H9 (cell line): Measurements from ENCODE around the gene GABRB2. TPM values are rescaled to one million over a fixed set of nuclear protein-coding genes. Genes with fewer than 3 reads are reported as not detected.

Source experiments
- DNase-seq: peaks from one replicate; pipeline ENCODE4 v3.0.0-alpha.2; 2017
- H2AFZ ChIP-seq: one replicate; pipeline ENCODE4 v1.6.1; 2013; ENCODE audit warnings: mild to moderate bottlenecking, low read length, control low read depth, moderate library complexity
- H2AK5ac ChIP-seq: 2 replicates; pipeline ENCODE4 v1.6.1; 2013; ENCODE audit warnings: low read length, control low read depth, mixed read lengths; ENCODE audit not compliant: insufficient read length
- H2BK120ac ChIP-seq: one replicate; pipeline ENCODE4 v1.6.1; 2013; ENCODE audit warnings: low read depth, mild to moderate bottlenecking, low read length, control low read depth, inconsistent platforms; ENCODE audit not compliant: poor library complexity, severe bottlenecking
- H2BK12ac ChIP-seq: 2 replicates; pipeline ENCODE4 v1.6.1; 2013; ENCODE audit warnings: low read length, control low read depth, mixed read lengths, low read depth; ENCODE audit not compliant: insufficient read length
- H2BK15ac ChIP-seq: 2 replicates; pipeline ENCODE4 v1.6.1; 2013; ENCODE audit warnings: low read depth, low read length, control low read depth
- H2BK20ac ChIP-seq: one replicate; pipeline ENCODE4 v1.6.1; 2013; ENCODE audit warnings: low read depth, mild to moderate bottlenecking, low read length, control low read depth, inconsistent platforms; ENCODE audit not compliant: poor library complexity, severe bottlenecking
- H2BK5ac ChIP-seq: 2 replicates; pipeline ENCODE4 v1.6.1; 2013; ENCODE audit warnings: low read length, control low read depth, mixed read lengths; ENCODE audit not compliant: insufficient read length
- H3K14ac ChIP-seq: 2 replicates; pipeline ENCODE4 v1.6.1; 2013; ENCODE audit warnings: low read length, control low read depth; ENCODE audit not compliant: insufficient read depth
- H3K18ac ChIP-seq: 2 replicates; pipeline ENCODE4 v1.6.1; 2013; ENCODE audit warnings: low read depth, mild to moderate bottlenecking, mixed read lengths, low read length, control low read depth; ENCODE audit not compliant: insufficient read length
- H3K23ac ChIP-seq: 2 replicates; pipeline ENCODE4 v1.6.1; 2013; ENCODE audit warnings: low read length, control low read depth, mixed read lengths, low read depth; ENCODE audit not compliant: insufficient read length
- H3K23me2 ChIP-seq: 2 replicates; pipeline ENCODE4 v1.6.1; 2013; ENCODE audit warnings: low read depth, mild to moderate bottlenecking, mixed read lengths, low read length, control low read depth; ENCODE audit not compliant: insufficient read length, poor library complexity, severe bottlenecking
- H3K27ac ChIP-seq: 2 replicates; pipeline ENCODE4 v1.5.1; 2013; ENCODE audit warnings: low read length, control low read depth, mixed read lengths, low read depth; ENCODE audit not compliant: insufficient read length
- H3K27me3 ChIP-seq: 2 replicates; pipeline ENCODE4 v1.6.1; 2013; ENCODE audit warnings: low read length, control low read depth, inconsistent platforms; ENCODE audit not compliant: insufficient read depth
- H3K4ac ChIP-seq: 2 replicates; pipeline ENCODE4 v1.6.1; 2013; ENCODE audit warnings: low read depth, mild to moderate bottlenecking, control low read depth, inconsistent platforms, low read length, moderate library complexity
- H3K4me1 ChIP-seq: 2 replicates; pipeline ENCODE4 v1.6.1; 2013; ENCODE audit warnings: low read length, control low read depth, inconsistent platforms; ENCODE audit not compliant: insufficient read depth
- H3K4me2 ChIP-seq: 2 replicates; pipeline ENCODE4 v1.6.1; 2013; ENCODE audit warnings: low read length, control low read depth, mixed read lengths; ENCODE audit not compliant: insufficient read length, insufficient read depth
- H3K56ac ChIP-seq: 2 replicates; pipeline ENCODE4 v1.6.1; 2013; ENCODE audit warnings: low read depth, mild to moderate bottlenecking, mixed read lengths, low read length, control low read depth; ENCODE audit not compliant: insufficient read length
- H3K79me1 ChIP-seq: 2 replicates; pipeline ENCODE4 v1.6.1; 2013; ENCODE audit warnings: low read depth, mild to moderate bottlenecking, moderate library complexity, low read length, control low read depth, inconsistent platforms; ENCODE audit not compliant: insufficient read depth, poor library complexity, severe bottlenecking
- H3K79me2 ChIP-seq: 2 replicates; pipeline ENCODE4 v1.6.1; 2013; ENCODE audit warnings: low read length, control low read depth, inconsistent platforms; ENCODE audit not compliant: insufficient read depth
- H3K9ac ChIP-seq: 2 replicates; pipeline ENCODE4 v1.6.1; 2013; ENCODE audit warnings: low read length, control low read depth, mixed read lengths; ENCODE audit not compliant: insufficient read length; ENCODE audit errors: extremely low read depth
- H3K9me3 ChIP-seq: one replicate; pipeline ENCODE4 v1.6.1; 2013; ENCODE audit warnings: low read depth, low read length, inconsistent platforms; ENCODE audit not compliant: control insufficient read depth
- H3T11ph ChIP-seq: one replicate; pipeline ENCODE4 v1.6.1; 2013; ENCODE audit warnings: mild to moderate bottlenecking, low read length, control low read depth, inconsistent platforms
- H4K20me1 ChIP-seq: one replicate; pipeline ENCODE4 v1.6.1; 2013; ENCODE audit not compliant: control insufficient read depth, insufficient read length, insufficient read depth
- H4K5ac ChIP-seq: 2 replicates; pipeline ENCODE4 v1.6.1; 2013; ENCODE audit warnings: low read depth, mild to moderate bottlenecking, mixed read lengths, low read length, control low read depth; ENCODE audit not compliant: insufficient read length
- H4K8ac ChIP-seq: replicated peaks from 2 replicates; pipeline ENCODE4 v1.6.1; 2013; ENCODE audit warnings: low read length, control low read depth, mixed read lengths, low read depth; ENCODE audit not compliant: insufficient read length
- H4K91ac ChIP-seq: 2 replicates; pipeline ENCODE4 v1.6.1; 2013; ENCODE audit warnings: low read depth, mild to moderate bottlenecking, moderate library complexity, mixed read lengths, low read length, control low read depth; ENCODE audit not compliant: insufficient read length
- H3K27ac Mint-ChIP-seq, 3 experiments: 2 replicates in 2 of 3; 3 replicates in 1 of 3; pipeline ENCODE4 v1.8.0; 2020 to 2021; ENCODE audit warnings: mixed read lengths in 3 of 3, mild to moderate bottlenecking in 1 of 3, moderate library complexity in 1 of 3
- H3K27me3 Mint-ChIP-seq: 2 replicates; pipeline ENCODE4 v1.8.0; 2021; ENCODE audit warnings: low read depth, mild to moderate bottlenecking, moderate library complexity, mixed read lengths
- H3K36me3 Mint-ChIP-seq, 3 experiments: 2 replicates in 2 of 3; 3 replicates in 1 of 3; pipeline ENCODE4 v1.8.0; 2020 to 2021; ENCODE audit warnings: low read depth in 3 of 3, mixed read lengths in 3 of 3; ENCODE audit not compliant: insufficient read depth in 1 of 3
- H3K4me1 Mint-ChIP-seq, 2 experiments: 2 replicates each; pipeline ENCODE4 v1.8.0; 2020; ENCODE audit warnings: mixed read lengths in 2 of 2
- H3K4me3 Mint-ChIP-seq, 2 experiments: 2 replicates in 1 of 2; 3 replicates in 1 of 2; pipeline ENCODE4 v1.8.0; 2020 to 2021; ENCODE audit warnings: mild to moderate bottlenecking in 2 of 2, mixed read lengths in 2 of 2, moderate library complexity in 1 of 2
- H3K9me3 Mint-ChIP-seq, 2 experiments: 2 replicates in 1 of 2; 3 replicates in 1 of 2; pipeline ENCODE4 v1.8.0; 2020; ENCODE audit warnings: mild to moderate bottlenecking in 2 of 2, mixed read lengths in 2 of 2, moderate library complexity in 1 of 2
- CTCF ChIP-seq: fragments of 200-600 bp; sonication (generic); conservative IDR thresholded peaks from 3 replicates; pipeline ENCODE4 v1.8.0; 2021; ENCODE audit warnings: antibody characterized with exemption, mild to moderate bottlenecking
- WGBS: extraction: QIAGEN DNeasy Blood & Tissue Kit; methylation state at CpG from one replicate; pipeline ENCODE4 v1.1.7; 2013; ENCODE audit warnings: missing lambda C conversion rate, low lambda C conversion rate, mixed read lengths; ENCODE audit not compliant: insufficient read length; ENCODE audit errors: extremely low coverage; 5-methylcytosine and 5-hydroxymethylcytosine counted together
- total RNA-seq: library from RNA; stranded (reverse); gene quantifications from 2 replicates; pipeline ENCODE4 v1.2.1, GENCODE V29; 2021

GABRB2 gene
- total RNA-seq, 1 experiment from 2014 or later = 0.20 TPM

- Histone ChIP-seq H3K79me2 (no peaks in the 10 kb centered on the region), H3K18ac (no peak overlapping the region), H2AFZ (no peak overlapping the region), H2BK20ac (no peak overlapping the region), H4K91ac (no peak overlapping the region), H3K56ac (no peak overlapping the region), H3K14ac (no peak overlapping the region), H3K27me3 (no peaks in the 10 kb centered on the region), H3K9ac (no peak overlapping the region), H3K9me3 (no peaks in the 10 kb centered on the region), H2BK12ac (no peak overlapping the region), H3K4me1 (no peaks in the 10 kb centered on the region), H3K23me2 (no peaks in the 10 kb centered on the region), H2AK5ac (no peak overlapping the region), H2BK15ac (no peak overlapping the region), H2BK120ac (no peak overlapping the region), H4K5ac (no peak overlapping the region), H2BK5ac (no peak overlapping the region), H3K4me2 (no peak overlapping the region), H3K79me1 (no peaks in the 10 kb centered on the region), H3K4ac (no peak overlapping the region), H3K27ac (no peak overlapping the region), H4K8ac (no peak overlapping the region), H3T11ph (no peak overlapping the region), H4K20me1 (no peaks in the 10 kb centered on the region), H3K23ac (no peak overlapping the region)
- no peak overlapping the region for H3K4me3 Mint-ChIP-seq
- TF ChIP-seq CTCF = no peak
- H3K27ac Mint-ChIP-seq = no peak overlapping the region
- H3K36me3 Mint-ChIP-seq = no peaks in the 10 kb centered on the region
- WGBS = no CpG with 5 or more reads among the region's 4 CpGs
- H3K27me3 Mint-ChIP-seq = peaks cover 3% of the 10 kb centered on the region; the same call in 1 of the 2 replicates
- no peak for DNase-seq
- H3K4me1 Mint-ChIP-seq = no peaks in the 10 kb centered on the region
- no peaks in the 10 kb centered on the region for H3K9me3 Mint-ChIP-seq
Observed at GRCh38 chr5:161397448-161397847, 149.1 kb downstream of the GABRB2 start.
